HG02885 (cell line): ENCODE results near the gene RAD51B.

Experiments
- ATAC-seq: cut with Tn5 transposase; IDR thresholded peaks from one replicate; pipeline ENCODE4 v1.9.1; 2021; ENCODE audit warnings: mild to moderate bottlenecking; ENCODE audit not compliant: unreplicated experiment, poor library complexity

The RAD51B gene

GRCh38 chr14:68236582-68237458 is 417.2 kb downstream of the RAD51B start:
- no peak for ATAC-seq

GRCh38 chr14:68238551-68238950 is 419.0 kb downstream of the RAD51B start:
- no peak for ATAC-seq

GRCh38 chr14:68238976-68239375 is 419.4 kb downstream of the RAD51B start:
- no peak for ATAC-seq

GRCh38 chr14:68239988-68240771 is 420.6 kb downstream of the RAD51B start:
- no peak for ATAC-seq

GRCh38 chr14:68241862-68242487 is 422.4 kb downstream of the RAD51B start:
- ATAC-seq = no peak

GRCh38 chr14:68243450-68244010 is 424.0 kb downstream of the RAD51B start:
- ATAC-seq = no peak

GRCh38 chr14:68244262-68244980 is 424.8 kb downstream of the RAD51B start:
- no peak for ATAC-seq

- no peak for ATAC-seq
These were observed 425.8 kb downstream of the RAD51B start for GRCh38 chr14:68245146-68246073.

- ATAC-seq = no peak
These were observed 426.7 kb downstream of the RAD51B start for GRCh38 chr14:68246074-68246785.

GRCh38 chr14:68246786-68247105 is 427.2 kb downstream of the RAD51B start:
- no peak for ATAC-seq

- no peak for ATAC-seq
These were observed 427.7 kb downstream of the RAD51B start for GRCh38 chr14:68247274-68247673.

- no peak for ATAC-seq
These were observed 428.2 kb downstream of the RAD51B start for GRCh38 chr14:68247676-68248268.

- no peak for ATAC-seq
These were observed 429.1 kb downstream of the RAD51B start for GRCh38 chr14:68248481-68249255.

GRCh38 chr14:68249661-68250451 is 430.3 kb downstream of the RAD51B start:
- ATAC-seq = no peak

- no peak for ATAC-seq
These were observed 431.6 kb downstream of the RAD51B start for GRCh38 chr14:68250927-68251768.

- no peak for ATAC-seq
These were observed 432.2 kb downstream of the RAD51B start for GRCh38 chr14:68251769-68252100.
